Panc1 (cell line): ENCODE results near the gene DEDD2.

Experiments
- TF ChIP-seq, protein P1 (sequence below): fragments of 450-650 bp; IDR thresholded peaks from 2 replicates; pipeline ENCODE4 v1.5.1; 2017; ENCODE audit warnings: mild to moderate bottlenecking
- TF ChIP-seq, protein P2 (sequence below), 2 experiments: IDR thresholded peaks; 2 replicates each; pipeline ENCODE4 v1.6.1; 2011 to 2012; ENCODE audit warnings: low read depth in 2 of 2, control low read depth in 1 of 2, low read length in 1 of 2, mild to moderate bottlenecking in 1 of 2, moderate library complexity in 1 of 2; ENCODE audit not compliant: insufficient read depth in 1 of 2

DNA sequence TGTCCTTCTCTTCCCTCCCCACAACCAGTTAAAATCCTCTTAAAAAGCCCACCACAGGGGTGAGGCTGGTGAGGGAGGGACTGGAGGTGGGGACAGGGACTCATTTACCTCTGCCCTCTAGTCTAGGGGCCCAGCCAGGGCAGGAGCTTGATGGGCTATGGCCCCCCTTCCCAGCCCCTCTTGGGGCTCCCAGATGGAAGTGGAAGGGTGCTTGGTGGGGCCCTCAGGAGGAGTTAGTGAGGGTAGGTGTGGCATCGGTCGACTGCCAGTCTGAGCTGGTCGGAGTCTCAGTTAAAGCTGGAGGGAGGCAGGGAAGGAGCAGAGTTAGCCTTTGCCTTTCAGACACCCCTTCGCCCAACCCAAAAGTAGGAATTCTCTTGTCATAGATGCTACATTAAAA is 13.1 kb upstream of the DEDD2 start:
- TF ChIP-seq, protein P1, sequence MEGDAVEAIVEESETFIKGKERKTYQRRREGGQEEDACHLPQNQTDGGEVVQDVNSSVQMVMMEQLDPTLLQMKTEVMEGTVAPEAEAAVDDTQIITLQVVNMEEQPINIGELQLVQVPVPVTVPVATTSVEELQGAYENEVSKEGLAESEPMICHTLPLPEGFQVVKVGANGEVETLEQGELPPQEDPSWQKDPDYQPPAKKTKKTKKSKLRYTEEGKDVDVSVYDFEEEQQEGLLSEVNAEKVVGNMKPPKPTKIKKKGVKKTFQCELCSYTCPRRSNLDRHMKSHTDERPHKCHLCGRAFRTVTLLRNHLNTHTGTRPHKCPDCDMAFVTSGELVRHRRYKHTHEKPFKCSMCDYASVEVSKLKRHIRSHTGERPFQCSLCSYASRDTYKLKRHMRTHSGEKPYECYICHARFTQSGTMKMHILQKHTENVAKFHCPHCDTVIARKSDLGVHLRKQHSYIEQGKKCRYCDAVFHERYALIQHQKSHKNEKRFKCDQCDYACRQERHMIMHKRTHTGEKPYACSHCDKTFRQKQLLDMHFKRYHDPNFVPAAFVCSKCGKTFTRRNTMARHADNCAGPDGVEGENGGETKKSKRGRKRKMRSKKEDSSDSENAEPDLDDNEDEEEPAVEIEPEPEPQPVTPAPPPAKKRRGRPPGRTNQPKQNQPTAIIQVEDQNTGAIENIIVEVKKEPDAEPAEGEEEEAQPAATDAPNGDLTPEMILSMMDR: no peak
- TF ChIP-seq, protein P2, sequence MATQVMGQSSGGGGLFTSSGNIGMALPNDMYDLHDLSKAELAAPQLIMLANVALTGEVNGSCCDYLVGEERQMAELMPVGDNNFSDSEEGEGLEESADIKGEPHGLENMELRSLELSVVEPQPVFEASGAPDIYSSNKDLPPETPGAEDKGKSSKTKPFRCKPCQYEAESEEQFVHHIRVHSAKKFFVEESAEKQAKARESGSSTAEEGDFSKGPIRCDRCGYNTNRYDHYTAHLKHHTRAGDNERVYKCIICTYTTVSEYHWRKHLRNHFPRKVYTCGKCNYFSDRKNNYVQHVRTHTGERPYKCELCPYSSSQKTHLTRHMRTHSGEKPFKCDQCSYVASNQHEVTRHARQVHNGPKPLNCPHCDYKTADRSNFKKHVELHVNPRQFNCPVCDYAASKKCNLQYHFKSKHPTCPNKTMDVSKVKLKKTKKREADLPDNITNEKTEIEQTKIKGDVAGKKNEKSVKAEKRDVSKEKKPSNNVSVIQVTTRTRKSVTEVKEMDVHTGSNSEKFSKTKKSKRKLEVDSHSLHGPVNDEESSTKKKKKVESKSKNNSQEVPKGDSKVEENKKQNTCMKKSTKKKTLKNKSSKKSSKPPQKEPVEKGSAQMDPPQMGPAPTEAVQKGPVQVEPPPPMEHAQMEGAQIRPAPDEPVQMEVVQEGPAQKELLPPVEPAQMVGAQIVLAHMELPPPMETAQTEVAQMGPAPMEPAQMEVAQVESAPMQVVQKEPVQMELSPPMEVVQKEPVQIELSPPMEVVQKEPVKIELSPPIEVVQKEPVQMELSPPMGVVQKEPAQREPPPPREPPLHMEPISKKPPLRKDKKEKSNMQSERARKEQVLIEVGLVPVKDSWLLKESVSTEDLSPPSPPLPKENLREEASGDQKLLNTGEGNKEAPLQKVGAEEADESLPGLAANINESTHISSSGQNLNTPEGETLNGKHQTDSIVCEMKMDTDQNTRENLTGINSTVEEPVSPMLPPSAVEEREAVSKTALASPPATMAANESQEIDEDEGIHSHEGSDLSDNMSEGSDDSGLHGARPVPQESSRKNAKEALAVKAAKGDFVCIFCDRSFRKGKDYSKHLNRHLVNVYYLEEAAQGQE (IDR thresholded peaks at IDR 0.05; ENCODE audit: insufficient read depth in 1 of 2, low read depth in 2 of 2, low read length in 1 of 2): no peak
